Measurements from ENCODE around the gene ADORA2B.

DNA sequence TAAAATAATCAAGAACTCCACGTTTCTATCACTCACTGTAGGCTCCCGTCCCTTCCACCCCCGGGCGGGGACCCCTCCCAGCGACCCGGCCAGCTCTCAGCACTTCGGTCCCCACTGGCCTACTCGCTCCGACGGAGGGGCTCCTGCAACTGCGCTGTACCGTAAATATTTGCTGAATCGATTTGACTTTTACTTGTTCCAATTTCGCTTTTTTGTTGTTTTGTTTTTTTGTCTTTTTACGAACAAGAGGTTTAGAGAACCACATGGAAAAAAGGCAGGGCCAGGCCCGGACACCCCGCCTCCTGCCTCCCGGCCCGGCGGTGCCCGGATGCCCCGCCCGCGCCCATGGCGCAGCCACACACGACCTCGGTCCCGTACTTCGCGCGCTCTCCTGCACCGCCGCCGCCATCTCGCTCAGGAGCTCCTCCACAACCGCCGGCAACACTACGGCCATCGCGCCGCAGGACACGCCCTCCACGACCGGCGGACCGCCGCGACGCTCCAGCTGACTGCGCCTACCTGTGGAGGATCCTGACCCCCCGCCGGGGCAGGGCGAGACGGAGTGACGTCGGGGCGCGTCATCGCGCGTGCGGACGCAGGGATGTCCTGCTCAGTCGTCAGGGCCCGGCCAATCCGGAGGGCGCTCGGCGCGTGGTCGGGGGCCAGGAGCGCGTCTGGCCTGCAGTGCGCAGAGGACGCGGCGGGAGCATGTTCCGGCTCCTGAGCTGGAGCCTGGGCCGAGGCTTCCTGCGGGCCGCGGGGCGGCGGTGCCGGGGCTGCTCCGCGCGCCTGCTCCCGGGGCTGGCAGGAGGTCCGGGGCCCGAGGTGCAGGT is 54.4 kb downstream of the ADORA2B start, which contains the start of the genes TTC19 and ZSWIM7:
- TF ChIP-seq, protein P1, sequence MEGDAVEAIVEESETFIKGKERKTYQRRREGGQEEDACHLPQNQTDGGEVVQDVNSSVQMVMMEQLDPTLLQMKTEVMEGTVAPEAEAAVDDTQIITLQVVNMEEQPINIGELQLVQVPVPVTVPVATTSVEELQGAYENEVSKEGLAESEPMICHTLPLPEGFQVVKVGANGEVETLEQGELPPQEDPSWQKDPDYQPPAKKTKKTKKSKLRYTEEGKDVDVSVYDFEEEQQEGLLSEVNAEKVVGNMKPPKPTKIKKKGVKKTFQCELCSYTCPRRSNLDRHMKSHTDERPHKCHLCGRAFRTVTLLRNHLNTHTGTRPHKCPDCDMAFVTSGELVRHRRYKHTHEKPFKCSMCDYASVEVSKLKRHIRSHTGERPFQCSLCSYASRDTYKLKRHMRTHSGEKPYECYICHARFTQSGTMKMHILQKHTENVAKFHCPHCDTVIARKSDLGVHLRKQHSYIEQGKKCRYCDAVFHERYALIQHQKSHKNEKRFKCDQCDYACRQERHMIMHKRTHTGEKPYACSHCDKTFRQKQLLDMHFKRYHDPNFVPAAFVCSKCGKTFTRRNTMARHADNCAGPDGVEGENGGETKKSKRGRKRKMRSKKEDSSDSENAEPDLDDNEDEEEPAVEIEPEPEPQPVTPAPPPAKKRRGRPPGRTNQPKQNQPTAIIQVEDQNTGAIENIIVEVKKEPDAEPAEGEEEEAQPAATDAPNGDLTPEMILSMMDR (conservative IDR thresholded peaks at IDR 0.05; ENCODE audit: low read length) = no peak
- TF ChIP-seq EZH2phosphoT487 (IDR thresholded peaks at IDR 0.05; ENCODE audit: borderline replicate concordance, low read depth, low read length) = no peak
